ENCODE data around the gene DCN. TPM values are rescaled to one million over a fixed set of nuclear protein-coding genes. Genes with fewer than 3 reads are reported as not detected.

DCN gene, protein sequence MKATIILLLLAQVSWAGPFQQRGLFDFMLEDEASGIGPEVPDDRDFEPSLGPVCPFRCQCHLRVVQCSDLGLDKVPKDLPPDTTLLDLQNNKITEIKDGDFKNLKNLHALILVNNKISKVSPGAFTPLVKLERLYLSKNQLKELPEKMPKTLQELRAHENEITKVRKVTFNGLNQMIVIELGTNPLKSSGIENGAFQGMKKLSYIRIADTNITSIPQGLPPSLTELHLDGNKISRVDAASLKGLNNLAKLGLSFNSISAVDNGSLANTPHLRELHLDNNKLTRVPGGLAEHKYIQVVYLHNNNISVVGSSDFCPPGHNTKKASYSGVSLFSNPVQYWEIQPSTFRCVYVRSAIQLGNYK
- total RNA-seq = 1,647 and 2,415 TPM in 2 replicates

DNA sequence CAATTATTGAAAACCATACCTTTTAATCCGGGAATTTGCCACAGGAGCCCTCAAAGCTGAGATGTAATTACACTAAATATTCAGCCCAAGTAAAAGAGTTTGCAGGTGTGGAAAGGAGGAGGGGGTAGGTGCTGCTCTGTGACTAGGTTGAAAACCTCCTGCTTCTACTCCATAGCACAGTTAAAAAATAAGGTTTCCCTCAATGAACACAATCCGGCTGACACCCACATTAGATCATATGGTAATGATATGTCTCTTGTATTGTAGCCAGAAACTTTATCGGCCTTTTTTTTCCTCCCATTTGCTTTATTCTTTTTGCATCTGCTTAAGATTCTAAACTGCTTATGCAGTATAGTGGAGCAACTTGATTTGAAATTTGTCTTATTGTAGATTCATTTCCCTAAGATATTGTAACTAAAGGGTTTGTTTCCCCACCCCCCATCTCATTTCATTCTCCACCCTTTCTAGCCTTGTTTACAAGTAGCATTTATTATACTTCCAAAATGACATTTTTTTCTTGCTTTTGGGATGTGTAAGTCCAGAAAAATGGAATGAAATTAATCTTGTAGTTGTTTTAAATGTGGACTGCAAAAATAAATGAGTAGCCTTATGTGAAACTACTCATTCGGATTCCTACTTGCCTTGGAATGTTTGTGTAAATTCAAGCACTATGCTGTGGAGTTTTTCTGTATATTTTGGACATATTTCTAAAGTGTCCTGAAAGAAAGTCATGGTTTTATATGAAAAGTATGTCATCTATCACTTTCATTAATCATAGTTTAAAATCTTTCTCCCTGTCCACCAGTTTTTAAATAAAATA is at the start of gene DCN:
TSS of gene DCN (minus strand) at position 182 of the 820 bp plus-strand sequence. CDS start 4,265 bp downstream, outside the sequence.

DNA sequence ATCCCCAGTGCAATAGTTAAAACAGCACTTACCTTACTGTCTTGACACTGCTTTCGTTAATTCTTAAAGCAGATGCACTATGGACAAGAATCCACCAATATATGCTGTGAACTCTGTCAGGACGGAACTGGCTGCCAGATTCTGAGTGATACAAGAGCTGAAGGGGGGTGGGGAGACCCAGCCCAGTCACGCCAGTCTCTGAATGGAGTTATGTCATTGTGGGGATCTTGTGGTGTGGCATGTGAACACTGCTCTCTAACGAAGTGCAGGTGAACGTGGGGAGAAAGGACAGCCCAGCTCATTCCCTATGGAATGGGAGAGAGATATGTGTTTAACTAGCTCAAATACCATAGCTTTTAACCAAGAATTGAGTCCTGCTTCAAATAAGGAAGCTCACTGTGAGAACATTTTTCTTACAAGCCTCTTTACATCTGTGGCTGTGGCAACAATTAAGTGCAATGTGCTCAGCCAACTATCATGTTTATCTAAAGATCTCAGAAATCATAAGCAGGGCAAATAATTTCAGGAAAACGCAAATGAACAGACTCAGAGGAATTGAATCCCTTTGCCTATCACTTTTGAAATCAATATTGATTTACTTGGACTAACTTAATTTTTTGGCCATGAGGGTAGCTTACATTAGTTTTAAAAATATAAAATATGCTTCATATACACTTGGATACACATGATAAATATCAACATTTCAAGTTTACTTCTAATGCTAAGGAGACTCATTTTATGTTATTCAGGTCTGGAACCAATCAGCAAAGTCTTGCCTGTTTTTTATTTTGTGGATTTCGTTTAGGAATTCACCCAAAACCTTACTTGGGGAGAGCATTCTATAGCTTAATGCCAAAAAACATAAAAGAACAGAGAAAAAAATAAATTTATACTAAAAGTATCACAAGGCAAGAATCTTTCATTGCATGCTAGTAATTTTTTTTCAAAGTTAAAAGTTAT is 71.0 kb downstream of the DCN start, which contains the start of gene LUM:
TSS of gene LUM (minus strand) at position 129 of the 960 bp plus-strand sequence. CDS start 2,515 bp downstream, outside the sequence.

Other genes with a start within 250 kb of the DCN start
- not detected in 2 replicates for gene CCER1, start 227.6 kb downstream of the DCN start, total RNA-seq
- not detected in 2 replicates for gene EPYC, start 177.8 kb downstream of the DCN start, total RNA-seq
- gene KERA, start 124.8 kb downstream of the DCN start, total RNA-seq = not detected in 2 replicates
- 209 and 418 TPM in 2 replicates for gene LUM, start 71.3 kb downstream of the DCN start, total RNA-seq